K562 (cell line): ENCODE results near the gene IRX6. TPM values are rescaled to one million over a fixed set of nuclear protein-coding genes. Genes with fewer than 3 reads are reported as not detected.

Experiments
- CBX1 ChIP-seq: sonication (generic); IDR thresholded peaks from 2 replicates; pipeline ENCODE4 v1.6.1; 2016; ENCODE audit warnings: antibody characterized with exemption, low read depth, mild to moderate bottlenecking
- DMBX1 ChIP-seq: fragments of 250-450 bp; sonication (Bioruptor Pico); IDR thresholded peaks from 2 replicates; pipeline ENCODE4 v1.8.0; 2022; ENCODE audit warnings: inconsistent platforms, mild to moderate bottlenecking, moderate library complexity, borderline replicate concordance
- PTRF ChIP-seq: fragments of 450-650 bp; IDR thresholded peaks from 2 replicates; pipeline ENCODE4 v1.6.1; 2016; ENCODE audit warnings: mild to moderate bottlenecking, missing genetic modification characterization, missing compliant biosample characterization
- RBFOX2 ChIP-seq: fragments of 200-400 bp; formaldehyde crosslinking; IDR thresholded peaks from 2 replicates; pipeline ENCODE4 v1.6.1; 2017; ENCODE audit warnings: low read depth, mild to moderate bottlenecking, low read length, moderate library complexity
- TBP ChIP-seq: optimal IDR thresholded peaks from 2 replicates; pipeline ENCODE3; 2011; ENCODE audit warnings: low read depth, low read length, improper control_type of control experiment
- ZNF124 ChIP-seq: sonication (generic); formaldehyde crosslinking; IDR thresholded peaks from 2 replicates; pipeline ENCODE4 v1.8.1; 2022; ENCODE audit warnings: missing genetic modification reagents
- ZNF408 ChIP-seq: fragments of 250-450 bp; sonication (Bioruptor Pico); IDR thresholded peaks from 2 replicates; pipeline ENCODE4 v1.4.0; 2020; ENCODE audit warnings: low read depth, mild to moderate bottlenecking, moderate library complexity
- polyA plus RNA-seq, 8 experiments: library from polyadenylated mRNA; depleted of rRNA in 4 of 8; stranded (reverse) in 5 of 8; unstranded in 3 of 8; fragments of >200 nt; fragmentation: Nextera tagmentation in 2 of 8; fragmentation: Illumina TruSeq in 1 of 8; extraction: Ambion mirVana in 2 of 8; extraction: Trizol in 1 of 8; gene quantifications; 2 replicates each; pipeline versions ENCODE4 v1.2.1 to v1.2.3, GENCODE V29; 2011 to 2014; ENCODE audit warnings: inconsistent platforms in 1 of 8, missing spikeins in 1 of 8
- total RNA-seq, 7 experiments: library from RNA; depleted of rRNA in 6 of 7; stranded (reverse); fragments of >200 nt in 6 of 7; fragmentation: Illumina TruSeq in 2 of 7; extraction: Trizol in 2 of 7; gene quantifications; 2 replicates each; pipeline versions ENCODE4 v1.2.1 to v1.2.3, GENCODE V29; 2011 to 2021; ENCODE audit warnings: low replicate concordance in 1 of 7
- TF ChIP-seq, protein P1 (sequence below): sonication (generic); formaldehyde crosslinking; IDR thresholded peaks from 2 replicates; pipeline ENCODE4 v1.8.1; 2023; ENCODE audit warnings: missing genetic modification reagents, mild to moderate bottlenecking, borderline replicate concordance

Gene IRX6
- total and polyA plus RNA-seq, 9 of the 15 experiments (the other 6 are each of a cell fraction or from before 2014, with no cell fraction given) = 0.07 to 0.29 (median 0.14) TPM; not detected in 4

DNA sequence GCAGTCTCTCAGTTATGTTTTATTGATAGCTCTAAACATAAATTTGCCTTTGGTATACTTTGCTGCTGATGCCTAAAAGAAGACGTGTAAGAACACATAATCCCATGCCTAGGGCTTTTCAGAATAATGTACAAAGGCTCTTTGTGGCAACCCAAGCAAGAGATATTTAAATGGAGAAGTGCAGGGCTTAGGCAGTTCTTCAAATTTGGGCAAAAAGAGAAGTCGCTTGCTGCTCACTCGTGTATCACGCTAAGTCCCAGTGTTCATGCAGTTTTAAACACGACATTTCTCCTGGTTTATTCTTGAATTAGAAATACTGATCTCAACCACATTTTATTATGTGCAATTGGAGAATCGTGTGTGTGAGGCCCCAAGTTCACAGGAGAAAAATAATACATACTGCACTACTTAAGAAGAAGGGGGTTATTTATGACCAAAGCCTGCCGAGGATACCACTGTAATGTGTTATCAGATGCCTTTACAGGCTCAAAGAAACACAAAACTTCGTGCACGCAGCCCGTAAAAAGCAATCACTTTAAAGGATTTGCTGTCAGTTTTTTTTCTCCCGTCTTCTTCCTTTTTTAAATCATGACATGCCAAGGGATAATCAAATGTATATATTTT is 22.5 kb upstream of the IRX6 start (continued):
- TF ChIP-seq, protein P1, sequence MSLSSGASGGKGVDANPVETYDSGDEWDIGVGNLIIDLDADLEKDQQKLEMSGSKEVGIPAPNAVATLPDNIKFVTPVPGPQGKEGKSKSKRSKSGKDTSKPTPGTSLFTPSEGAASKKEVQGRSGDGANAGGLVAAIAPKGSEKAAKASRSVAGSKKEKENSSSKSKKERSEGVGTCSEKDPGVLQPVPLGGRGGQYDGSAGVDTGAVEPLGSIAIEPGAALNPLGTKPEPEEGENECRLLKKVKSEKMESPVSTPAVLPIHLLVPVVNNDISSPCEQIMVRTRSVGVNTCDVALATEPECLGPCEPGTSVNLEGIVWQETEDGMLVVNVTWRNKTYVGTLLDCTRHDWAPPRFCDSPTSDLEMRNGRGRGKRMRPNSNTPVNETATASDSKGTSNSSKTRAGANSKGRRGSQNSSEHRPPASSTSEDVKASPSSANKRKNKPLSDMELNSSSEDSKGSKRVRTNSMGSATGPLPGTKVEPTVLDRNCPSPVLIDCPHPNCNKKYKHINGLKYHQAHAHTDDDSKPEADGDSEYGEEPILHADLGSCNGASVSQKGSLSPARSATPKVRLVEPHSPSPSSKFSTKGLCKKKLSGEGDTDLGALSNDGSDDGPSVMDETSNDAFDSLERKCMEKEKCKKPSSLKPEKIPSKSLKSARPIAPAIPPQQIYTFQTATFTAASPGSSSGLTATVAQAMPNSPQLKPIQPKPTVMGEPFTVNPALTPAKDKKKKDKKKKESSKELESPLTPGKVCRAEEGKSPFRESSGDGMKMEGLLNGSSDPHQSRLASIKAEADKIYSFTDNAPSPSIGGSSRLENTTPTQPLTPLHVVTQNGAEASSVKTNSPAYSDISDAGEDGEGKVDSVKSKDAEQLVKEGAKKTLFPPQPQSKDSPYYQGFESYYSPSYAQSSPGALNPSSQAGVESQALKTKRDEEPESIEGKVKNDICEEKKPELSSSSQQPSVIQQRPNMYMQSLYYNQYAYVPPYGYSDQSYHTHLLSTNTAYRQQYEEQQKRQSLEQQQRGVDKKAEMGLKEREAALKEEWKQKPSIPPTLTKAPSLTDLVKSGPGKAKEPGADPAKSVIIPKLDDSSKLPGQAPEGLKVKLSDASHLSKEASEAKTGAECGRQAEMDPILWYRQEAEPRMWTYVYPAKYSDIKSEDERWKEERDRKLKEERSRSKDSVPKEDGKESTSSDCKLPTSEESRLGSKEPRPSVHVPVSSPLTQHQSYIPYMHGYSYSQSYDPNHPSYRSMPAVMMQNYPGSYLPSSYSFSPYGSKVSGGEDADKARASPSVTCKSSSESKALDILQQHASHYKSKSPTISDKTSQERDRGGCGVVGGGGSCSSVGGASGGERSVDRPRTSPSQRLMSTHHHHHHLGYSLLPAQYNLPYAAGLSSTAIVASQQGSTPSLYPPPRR (CRISPR knock-in tag) = no peak
- TF ChIP-seq ZNF124 (CRISPR knock-in tag) = no peak
- TF ChIP-seq PTRF (tag) = no peak
- no peak for TF ChIP-seq DMBX1
- no peak for TF ChIP-seq ZNF408 (CRISPR knock-in tag)
- no peak for TF ChIP-seq TBP
- no peak for TF ChIP-seq RBFOX2
- TF ChIP-seq CBX1 = no peak
